Cardiac muscle cell (in vitro differentiated cells and primary cell): Measurements from ENCODE around the gene APOM. TPM values are rescaled to one million over a fixed set of nuclear protein-coding genes. Genes with fewer than 3 reads are reported as not detected.

Experiments
- DNase-seq, 2 donors: peaks; one replicate each; pipeline versions ENCODE4 v3.0.0 to v3.0.0-alpha.2; 2010 to 2017; ENCODE audit warnings: low read depth in 1 of 2, low spot score in 1 of 2
- H3K27ac ChIP-seq: fragments of 200-600 bp; sonication (generic); 2 replicates; pipeline ENCODE4 v1.5.1; 2016
- H3K27me3 ChIP-seq: fragments of 200-600 bp; sonication (generic); 2 replicates; pipeline ENCODE4 v1.6.0; 2016; ENCODE audit warnings: control low read depth
- H3K36me3 ChIP-seq: fragments of 200-600 bp; sonication (generic); 2 replicates; pipeline ENCODE4 v1.5.1; 2016; ENCODE audit warnings: control low read depth
- H3K4me1 ChIP-seq: fragments of 200-600 bp; sonication (generic); 2 replicates; pipeline ENCODE4 v1.8.1; 2017; ENCODE audit warnings: low read depth, mild to moderate bottlenecking, mixed run types
- H3K4me3 ChIP-seq: fragments of 200-600 bp; sonication (generic); 2 replicates; pipeline ENCODE4 v1.5.1; 2016; ENCODE audit warnings: mild to moderate bottlenecking
- H3K9me3 ChIP-seq: fragments of 200-600 bp; sonication (generic); 2 replicates; pipeline ENCODE4 v1.5.1; 2017; ENCODE audit warnings: low read depth, mild to moderate bottlenecking, control low read depth
- CTCF ChIP-seq: IDR thresholded peaks from 2 replicates; pipeline ENCODE4 v1.5.1; 2012; ENCODE audit warnings: low read depth, mild to moderate bottlenecking, low read length
- polyA plus RNA-seq: library from polyadenylated mRNA; unstranded; fragments of >200 nt; fragmentation: Nextera tagmentation; extraction: Ambion mirVana; gene quantifications from 2 replicates; pipeline ENCODE4 v1.2.1, GENCODE V29; 2016
- total RNA-seq: library from RNA; depleted of rRNA; stranded (reverse); fragments of >200 nt; gene quantifications from 2 replicates; pipeline ENCODE4 v1.2.3, GENCODE V29; 2016

Gene APOM
- total and polyA plus RNA-seq, 2 experiments from 2014 or later = 2.3 to 3.5 TPM

DNA sequence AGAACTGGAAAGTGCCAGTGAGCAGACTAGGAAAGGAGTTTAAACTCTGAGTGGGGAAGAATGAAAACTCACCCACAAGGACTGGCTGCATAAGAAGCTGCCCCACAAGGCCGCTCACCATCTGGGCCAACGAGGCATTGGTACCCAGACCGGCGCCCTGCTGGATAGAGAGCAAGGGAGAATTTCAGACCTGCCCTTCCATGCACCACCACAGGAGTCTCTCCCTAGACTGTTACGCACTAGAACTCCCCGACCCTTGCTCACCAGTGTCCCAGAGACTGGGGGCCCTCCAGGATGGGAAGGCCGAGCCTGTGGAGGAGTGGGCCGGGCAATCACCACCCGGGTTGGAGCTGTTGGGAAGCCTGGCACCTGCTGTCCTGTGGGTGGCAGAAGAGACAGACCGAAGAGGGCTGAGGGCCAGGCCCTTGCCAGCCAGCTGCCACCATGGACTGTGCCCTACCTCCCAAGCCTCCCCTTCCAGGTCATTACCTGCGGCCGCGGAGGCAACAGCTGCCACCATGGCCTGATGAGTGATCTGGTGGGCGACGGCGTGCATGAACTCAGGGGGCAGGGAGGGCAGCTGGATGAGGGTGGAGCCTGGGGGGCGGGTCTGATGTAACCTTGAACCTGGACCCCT lies 11.8 kb upstream of the APOM start:
- no peaks in the 10 kb centered on the region for H3K27me3 ChIP-seq
- no peak overlapping the region for H3K4me3 ChIP-seq
- no peak overlapping the region for H3K27ac ChIP-seq
- H3K9me3 ChIP-seq = no peaks in the 10 kb centered on the region
- no peak for TF ChIP-seq CTCF
- peaks cover 82% of the 10 kb centered on the region for H3K36me3 ChIP-seq
- no peaks in the 10 kb centered on the region for H3K4me1 ChIP-seq
- no peak for DNase-seq

DNA sequence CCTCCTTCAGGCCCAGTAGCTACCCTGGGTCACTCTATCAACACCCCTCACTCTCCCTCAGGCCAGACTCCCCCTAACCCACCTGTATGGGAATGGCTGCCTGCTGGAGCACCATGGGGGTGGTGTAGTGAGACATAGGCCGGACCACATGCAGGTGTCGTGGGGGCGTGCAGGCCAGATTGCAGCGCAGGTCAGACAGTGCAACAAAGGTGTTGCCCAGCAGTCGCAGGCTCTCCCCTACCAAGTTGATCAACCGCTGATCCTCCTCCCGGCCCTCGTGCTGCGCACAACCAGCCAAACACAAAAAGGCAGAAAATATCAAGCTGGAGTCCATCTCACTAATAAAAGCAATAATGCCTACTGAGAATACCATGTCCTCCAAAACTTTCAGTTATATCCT lies 10.4 kb upstream of the APOM start:
- H3K9me3 ChIP-seq = no peaks in the 10 kb centered on the region
- peaks cover 77% of the 10 kb centered on the region for H3K36me3 ChIP-seq
- H3K4me3 ChIP-seq = no peak overlapping the region
- DNase-seq = no peak
- H3K27ac ChIP-seq = no peak overlapping the region
- no peak for TF ChIP-seq CTCF
- no peaks in the 10 kb centered on the region for H3K27me3 ChIP-seq
- H3K4me1 ChIP-seq = no peaks in the 10 kb centered on the region

- Histone ChIP-seq H3K9me3 (no peaks in the 10 kb centered on the region), H3K27ac (peak overlapping the region; percentile 98), H3K36me3 (peaks cover 27% of the 10 kb centered on the region), H3K27me3 (no peaks in the 10 kb centered on the region), H3K4me1 (peaks cover 7% of the 10 kb centered on the region), H3K4me3 (peak overlapping the region; percentile 53)
- no peak for TF ChIP-seq CTCF
- DNase-seq = peak; percentile 81 to 85
Measured at GRCh38 chr6:31651602-31652191, 4.0 kb upstream of the APOM start.

DNA sequence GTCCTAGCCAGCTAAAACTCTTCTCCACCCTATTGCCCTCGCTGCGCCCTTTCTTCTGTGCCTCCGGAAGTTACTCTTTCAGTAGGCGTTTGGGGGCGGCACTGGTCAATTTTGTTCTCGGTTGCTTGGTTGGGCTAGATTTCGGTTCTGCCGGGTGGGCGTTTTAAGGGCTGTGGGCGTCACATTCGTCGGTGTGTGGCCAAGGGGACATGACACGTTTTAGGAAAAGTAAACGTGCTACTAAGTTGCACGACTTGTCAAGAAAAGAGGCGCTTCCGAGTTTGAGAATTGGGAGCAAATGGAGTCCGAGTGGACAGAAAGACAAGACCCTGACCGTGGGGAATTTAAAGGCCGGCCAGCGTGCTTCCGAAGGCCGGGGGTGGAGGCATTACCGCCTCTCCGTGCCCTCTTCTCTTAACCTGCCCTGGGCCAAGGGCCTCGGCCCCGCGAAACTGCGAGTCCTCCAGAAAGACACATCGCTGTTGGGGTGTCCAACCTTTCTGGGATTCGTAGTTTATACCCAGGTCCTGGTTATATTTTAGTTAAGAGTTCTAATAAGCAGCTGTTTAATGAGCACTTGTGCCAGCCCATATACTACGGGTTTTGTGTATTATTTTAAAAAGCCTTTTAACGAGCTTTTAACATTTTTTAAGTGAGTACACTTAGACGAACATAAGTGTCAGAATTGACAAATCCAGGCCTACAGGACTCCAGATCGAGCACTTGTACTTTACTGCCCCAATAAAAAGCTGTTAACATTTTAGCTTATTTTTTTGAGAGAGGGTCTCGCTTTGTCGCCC lies 2.6 kb upstream of the APOM start:
- peak overlapping the region; percentile 53 for H3K4me3 ChIP-seq
- H3K9me3 ChIP-seq = no peaks in the 10 kb centered on the region
- peak overlapping the region; percentile 98 for H3K27ac ChIP-seq
- peak in 1 of 2 donors; percentile 93 for DNase-seq
- no peaks in the 10 kb centered on the region for H3K27me3 ChIP-seq
- peak; percentile 12 for TF ChIP-seq CTCF
- peaks cover 16% of the 10 kb centered on the region for H3K36me3 ChIP-seq
- H3K4me1 ChIP-seq = peaks cover 7% of the 10 kb centered on the region

GRCh38 chr6:31654574-31655348 lies 933 bp upstream of the APOM start:
- DNase-seq = no peak
- Histone ChIP-seq H3K4me3 (no peak overlapping the region), H3K27ac (no peak overlapping the region), H3K9me3 (no peaks in the 10 kb centered on the region), H3K4me1 (peaks cover 19% of the 10 kb centered on the region), H3K27me3 (no peaks in the 10 kb centered on the region), H3K36me3 (peaks cover under 1% of the 10 kb centered on the region)
- no peak for TF ChIP-seq CTCF
